ENCODE measurements around the gene ASCC2.
"Not testable (repeated sequence)": the region's sequence is repeated elsewhere in the genome, so short reads cannot be mapped to it uniquely, and the experiment has no call there.

Gene ASCC2

DNA sequence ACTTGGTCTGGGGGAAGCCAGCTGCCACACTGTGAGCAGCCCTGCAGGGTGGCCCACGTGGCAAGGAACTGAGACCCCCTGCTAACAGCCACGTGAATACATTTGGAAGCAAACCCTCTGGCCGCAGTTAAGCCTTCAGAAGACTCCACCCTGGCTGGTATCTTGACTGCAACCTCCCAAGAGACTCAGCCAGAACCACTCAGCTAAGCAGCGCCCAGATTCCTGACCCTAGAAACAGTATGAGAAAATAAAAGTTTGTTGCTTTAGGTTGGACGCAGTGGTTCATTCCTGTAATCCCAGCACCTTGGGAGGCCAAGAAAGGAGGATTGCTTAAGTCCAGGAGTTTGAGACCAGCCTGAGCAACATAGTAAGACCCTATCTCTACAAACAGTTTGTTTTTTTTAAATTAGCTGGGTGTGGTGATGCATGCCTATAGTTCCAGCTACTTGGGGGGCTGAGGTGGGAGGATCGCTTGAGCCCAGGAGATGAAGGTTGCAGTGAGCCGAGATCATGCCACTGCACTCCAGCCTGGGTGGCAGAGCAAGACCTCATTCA is 79.9 kb downstream of the ASCC2 start:
- DNase-seq (ENCODE audit: low spot score) (no peak), FAIRE-seq (no peak)

DNA sequence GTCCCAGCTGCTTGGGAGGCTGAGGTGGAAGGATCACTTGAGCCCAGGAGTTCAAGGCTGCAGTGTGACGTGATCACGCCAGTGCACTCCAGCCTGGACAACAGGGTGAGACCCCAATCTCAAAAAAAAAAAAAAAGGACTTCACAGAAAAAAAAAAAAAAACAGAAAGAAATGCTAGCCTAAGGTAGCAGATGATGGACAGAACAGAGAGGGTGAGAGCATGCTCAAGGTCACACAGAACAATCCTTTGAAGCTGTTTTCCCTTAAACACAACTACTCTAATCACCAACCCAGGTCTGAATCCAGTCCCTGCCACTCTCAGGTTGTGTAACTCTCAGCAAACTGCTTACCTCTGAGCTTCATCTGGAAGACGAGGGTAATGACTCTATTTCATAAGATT is 81.0 kb downstream of the ASCC2 start:
- FAIRE-seq: no peak
- DNase-seq (ENCODE audit: low spot score): no peak

DNA sequence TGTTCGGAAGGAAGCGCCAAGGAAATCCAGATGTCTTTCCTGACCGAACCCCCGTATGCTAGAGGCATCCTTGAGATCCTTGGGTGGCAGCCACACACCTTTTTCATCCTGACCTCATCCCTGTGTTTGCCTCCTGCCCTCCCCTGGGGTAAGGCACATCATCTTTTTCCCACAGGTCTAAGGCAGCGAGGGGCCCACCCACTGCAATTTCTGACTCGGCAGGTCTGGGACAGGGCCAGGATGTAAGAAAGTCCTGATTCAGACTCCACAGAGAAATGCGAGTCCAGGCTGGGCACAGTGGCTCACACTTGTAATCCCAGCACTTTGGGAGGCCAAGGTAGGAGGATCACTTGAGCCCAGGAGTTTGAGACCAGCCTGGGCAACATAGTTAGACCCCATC is 81.7 kb downstream of the ASCC2 start:
- no peak for DNase-seq (ENCODE audit: low spot score)
- no peak for FAIRE-seq

DNA sequence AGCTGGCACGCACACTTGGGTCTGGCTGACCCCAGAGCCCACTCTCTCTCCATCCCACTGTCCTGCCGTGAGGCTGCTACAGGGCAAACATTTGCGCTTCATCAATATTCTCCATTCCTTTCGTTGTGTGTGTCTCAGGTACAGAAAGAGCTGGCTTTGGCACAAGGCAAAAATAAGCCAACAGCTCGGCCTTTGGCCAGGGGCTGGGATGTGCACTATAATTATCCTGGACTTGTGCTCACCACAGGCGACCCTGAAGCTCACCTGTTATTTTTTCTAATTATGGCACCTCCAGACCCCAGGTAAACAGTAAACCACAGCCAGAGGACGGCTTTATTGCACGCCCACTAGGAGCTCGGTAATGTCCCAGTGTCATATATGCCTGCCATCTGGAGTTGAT is 82.2 kb downstream of the ASCC2 start:
- no peak for DNase-seq (ENCODE audit: low spot score)

DNA sequence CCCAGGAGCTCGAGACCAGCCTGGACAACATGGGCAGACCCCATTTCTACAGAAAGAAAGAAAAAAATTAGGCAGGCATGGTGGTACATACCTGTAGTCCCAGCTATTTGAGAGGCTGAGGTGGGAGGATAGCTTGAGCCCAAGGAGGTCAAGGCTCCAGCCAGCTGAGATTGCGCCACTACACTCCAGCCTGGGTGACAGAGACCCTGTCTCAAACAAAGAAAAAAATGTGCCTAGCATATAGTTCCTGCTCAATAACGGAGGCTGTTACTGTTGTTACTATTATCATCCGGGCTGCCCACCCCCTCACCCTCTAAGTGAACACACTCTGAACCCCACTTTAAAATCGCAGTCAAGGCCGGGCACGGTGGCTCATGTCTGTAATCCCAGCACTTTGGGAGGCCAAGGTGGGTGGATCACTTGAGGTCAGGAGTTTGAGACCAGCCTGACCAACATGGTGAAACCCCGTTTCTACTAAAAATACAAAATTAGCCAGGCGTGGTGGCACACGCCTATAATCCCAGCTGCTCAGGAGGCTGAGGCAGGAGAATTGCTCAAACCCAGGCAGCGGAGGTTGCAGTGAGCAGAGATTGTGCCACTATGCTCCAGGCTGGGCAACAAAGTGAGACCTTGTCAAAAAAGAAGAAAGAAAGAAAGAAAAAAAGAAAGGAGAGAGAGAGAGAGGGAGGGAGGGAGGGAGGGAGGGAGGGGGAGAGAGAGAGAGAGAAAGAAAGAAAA is 83.2 kb downstream of the ASCC2 start:
- FAIRE-seq; DNase-seq (ENCODE audit: low spot score): not testable (repeated sequence)

More for the DNA sequence above, 82.2 kb downstream of the ASCC2 start:
- FAIRE-seq: no peak

DNA sequence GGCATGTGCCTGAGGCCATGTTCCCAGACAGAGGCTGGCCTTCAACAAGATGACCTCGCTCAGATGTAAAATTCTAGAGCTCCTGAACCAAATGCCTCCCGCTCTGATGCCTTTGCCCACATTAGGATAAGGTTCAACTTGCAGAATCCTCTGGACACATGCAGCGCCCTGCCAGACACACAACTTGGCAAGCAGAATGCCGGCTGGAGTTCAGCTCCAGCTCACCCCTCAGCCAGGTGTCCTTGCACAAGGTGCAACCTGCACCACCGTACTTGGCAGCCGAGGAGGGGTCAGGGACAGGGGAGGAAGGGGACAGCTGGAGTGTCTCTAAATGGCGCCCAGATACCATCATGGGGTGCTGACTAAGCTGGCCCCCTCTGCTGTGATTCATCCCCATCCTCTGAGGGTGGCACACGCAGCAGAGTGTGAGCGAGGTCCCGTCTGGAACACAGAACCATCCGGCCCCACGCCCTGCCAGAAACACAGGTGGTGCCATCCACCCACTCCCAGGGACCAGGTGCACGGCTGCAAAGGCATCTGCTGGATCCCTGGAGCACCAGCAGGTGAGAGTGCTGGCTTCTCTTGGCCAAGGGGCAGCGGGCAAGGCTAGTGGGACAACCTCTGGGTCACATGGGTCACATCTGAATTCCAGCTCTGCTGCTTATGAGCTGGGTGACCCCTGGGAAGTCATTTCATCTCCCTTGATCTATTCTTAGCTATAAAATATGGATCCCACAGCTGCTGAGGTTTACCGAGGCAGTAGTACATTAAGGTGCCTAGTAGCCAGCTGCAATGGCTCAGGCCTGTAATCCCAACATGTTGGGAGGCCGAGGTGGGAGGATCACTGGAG is 84.0 kb downstream of the ASCC2 start:
- DNase-seq (ENCODE audit: low spot score) (no peak), FAIRE-seq (no peak)

DNA sequence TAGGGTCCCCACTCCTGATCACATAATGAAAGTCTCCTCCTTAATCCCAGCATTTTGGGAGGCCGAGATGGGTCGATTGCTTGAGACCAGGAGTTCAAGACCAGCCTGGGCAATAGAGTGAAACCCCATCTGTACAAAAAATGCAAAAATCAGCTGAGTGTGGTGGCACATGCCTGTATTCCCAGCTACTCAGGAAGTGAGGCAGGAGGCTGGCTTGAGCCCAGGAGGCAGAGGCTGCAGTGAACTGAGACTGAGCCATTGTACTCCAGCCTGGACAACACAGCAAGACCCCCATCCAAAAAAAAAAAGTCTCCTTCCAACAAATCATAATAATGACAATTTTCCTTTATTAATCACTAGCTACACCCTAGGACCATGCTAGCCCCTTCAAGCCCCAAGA is 86.4 kb downstream of the ASCC2 start:
- FAIRE-seq (no peak), DNase-seq (ENCODE audit: low spot score) (no peak)

DNA sequence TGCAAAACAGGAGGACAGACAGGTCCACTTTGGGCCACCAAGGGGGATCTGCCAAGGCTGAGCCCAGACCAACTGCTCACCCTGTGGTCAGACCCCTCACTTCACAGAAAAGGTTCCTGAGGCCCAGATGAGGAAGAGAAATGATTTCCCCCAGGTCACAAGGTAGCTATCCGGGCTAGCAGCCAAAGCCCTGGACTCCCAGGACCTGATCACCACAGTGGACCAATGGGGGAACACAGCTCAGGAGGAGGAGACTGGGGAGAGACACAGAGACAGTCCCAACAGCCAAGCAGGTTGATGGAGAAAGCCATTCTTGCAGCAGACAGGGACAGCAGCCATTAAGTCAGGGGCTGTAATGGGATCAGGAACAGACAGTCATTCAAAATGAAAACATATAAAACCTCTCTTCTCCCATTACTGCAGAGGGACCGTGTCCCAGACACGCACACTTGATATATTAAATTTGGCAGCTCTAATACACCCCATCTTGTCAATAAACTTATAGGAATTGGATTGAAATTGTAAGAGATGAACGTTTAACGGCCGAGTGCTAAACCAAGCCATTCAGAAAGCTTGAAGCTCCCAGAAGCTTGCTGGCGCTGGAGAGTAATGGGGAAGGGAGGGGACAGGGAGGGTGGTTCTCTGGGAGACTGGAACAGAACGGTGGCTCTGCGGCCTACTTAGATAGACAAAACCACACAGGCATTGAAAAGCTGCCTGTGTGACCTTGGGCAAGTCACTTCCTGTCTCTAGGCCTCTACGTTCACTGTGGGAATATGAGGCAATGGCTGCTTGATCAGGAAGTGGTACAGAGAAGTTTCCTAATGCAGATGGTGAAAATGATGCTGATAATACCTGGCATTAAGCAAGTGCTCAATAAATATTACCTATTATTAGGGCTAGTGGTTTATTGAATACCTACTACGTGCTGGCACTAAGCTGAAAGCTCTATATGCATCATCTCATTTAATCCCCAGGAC is 87.2 kb downstream of the ASCC2 start:
- FAIRE-seq (no peak), DNase-seq (ENCODE audit: low spot score) (no peak)

DNA sequence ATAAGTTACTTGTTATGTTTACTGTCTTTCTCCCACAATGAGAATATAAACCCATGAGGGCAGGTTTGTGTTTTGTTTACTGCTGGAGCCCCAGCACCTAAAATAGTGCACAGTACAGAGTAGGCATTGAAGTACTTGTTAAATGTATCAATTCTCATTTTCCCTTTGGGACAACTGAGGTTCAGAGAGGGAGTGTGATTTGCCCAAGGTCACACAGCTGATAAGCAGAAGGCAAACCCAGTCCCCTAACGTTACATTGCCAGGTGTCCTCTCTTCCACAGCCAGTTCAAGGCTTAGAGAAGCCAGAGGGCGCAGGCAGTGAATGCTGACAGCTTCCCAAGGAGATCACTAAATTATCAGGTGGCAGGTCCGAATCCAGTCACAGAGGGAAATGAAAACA is 88.0 kb downstream of the ASCC2 start:
- no peak for DNase-seq (ENCODE audit: low spot score)
- no peak for FAIRE-seq

DNA sequence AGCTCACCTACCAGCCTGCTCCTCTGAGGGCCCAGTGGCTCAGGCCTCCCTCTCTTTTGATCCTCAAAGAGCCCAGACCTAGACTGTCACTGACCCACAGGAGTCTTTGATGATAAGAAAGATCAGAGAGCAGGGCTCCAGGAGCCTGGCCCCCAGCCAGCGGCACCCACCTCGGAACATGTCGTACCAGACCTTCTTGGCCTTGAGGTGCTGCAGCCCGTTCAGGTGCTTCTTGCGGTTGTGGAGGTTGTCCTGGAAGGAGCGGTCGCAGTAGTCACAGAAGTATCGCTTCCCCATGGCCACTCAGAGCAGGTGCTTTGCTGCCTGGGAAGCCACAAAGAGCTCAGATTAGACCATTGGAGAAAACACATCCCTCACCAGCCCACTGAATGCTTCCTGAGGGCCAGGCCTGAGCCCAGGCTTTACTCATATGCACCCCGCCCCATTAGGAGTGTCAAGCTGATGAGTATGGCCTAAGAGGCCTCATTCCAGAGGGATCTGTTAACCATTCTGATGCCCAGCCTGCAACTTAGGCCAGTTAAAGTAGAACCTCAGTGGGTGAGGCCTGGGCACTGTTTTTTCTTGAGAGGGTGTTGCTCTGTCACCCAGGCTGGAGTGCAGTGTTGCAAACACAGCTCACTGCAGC is 89.7 kb downstream of the ASCC2 start:
- FAIRE-seq (no peak), DNase-seq (ENCODE audit: low spot score) (no peak)

DNA sequence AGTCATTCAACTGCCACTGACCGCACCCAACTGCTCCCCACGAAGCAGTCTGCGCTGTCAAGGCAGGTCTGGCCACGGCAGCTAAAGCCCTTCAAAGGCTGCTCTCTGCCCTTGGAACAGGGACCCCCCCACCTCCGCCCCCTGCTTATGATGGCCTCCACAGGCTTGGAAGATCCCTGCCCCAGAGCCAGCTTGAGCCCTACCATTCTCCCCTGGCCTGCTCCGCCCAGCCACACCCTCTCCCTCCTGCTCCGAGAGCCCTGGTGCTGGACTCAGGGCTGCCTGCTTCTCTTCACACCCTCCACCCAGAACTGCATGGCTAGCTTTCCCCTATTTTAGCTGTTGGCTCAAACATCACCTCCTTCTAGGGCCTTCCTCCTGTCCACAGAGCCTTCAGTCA is 90.2 kb downstream of the ASCC2 start:
- DNase-seq (ENCODE audit: low spot score) (no peak), FAIRE-seq (no peak)

DNA sequence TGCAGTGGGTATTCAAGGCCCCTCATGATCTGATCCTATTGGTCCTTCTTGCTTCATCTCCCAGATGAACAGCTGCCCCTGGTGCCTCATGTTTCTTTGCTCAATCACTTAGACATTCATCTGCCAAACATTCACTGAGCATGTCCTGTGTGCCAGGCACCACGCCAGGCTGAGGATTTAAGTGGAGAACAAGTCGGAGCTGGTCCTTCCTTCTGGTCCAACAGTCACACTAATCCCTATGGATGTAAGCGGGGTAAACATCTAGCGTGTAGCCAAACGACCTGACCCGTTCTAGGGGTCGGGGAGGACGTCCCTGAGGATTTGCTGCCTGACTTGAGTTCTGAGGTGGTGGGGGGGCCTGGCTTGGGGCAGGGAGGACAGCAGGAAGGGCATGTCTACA is 93.2 kb downstream of the ASCC2 start:
- DNase-seq (ENCODE audit: low spot score) (no peak), FAIRE-seq (no peak)

DNA sequence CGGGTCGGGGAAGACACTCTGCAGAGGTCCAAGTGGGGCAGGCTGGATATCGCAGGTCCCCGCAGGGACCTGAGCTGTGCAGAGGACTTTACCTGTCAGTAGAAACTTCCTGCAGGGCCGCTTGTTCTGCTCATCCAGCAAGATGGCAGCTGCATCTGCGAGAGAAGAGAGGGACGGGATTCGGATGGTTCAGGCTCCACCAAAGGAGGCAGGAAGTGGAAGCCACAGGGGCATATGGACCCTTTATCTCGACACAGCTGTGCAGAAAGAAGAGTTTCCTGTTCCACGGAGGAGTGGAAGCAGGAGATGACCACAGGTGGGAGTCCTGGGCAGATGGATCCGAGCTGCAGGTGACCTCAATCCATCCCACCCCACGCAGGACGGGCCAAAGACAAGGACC is 95.7 kb downstream of the ASCC2 start:
- DNase-seq (ENCODE audit: low spot score): no peak
- FAIRE-seq: no peak

DNA sequence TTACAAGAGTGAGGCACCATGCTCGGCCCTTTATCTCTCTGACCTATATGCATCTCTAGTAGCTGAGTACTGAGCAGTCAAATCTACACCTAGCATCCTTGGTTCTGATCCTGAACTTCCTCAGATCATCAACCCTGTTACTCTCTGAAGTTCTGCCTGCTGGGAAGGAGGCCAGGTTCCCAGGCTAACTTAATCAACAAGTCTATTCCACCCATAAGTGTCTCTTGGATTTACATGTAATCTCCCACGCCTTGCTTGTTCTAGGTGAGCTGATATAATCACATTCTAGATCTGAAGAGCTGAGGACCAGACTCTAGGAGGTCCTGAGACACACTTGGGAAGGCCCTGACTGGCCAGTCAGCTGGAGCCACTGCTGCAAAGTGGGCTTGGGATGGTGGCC is 96.1 kb downstream of the ASCC2 start:
- FAIRE-seq: no peak

DNA sequence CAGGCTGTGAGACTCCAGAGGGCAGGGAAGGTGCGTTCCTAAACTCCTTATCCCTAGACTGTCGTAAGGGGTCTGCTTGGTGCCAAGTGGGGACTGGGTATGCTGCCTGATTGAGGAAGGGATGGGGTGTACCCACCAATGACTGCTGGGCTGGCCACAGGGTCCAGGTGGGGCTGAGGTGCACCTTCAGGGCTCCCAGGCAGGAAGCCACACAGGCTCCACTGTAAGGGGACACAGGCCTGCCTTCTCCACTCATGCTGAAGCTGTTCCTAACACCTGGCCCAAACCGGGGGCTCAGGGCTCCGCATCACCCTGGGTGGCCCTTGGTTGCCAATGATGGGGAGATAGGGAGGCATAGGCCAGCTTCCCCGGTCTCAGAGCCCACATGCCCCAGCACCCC is 97.9 kb downstream of the ASCC2 start:
- DNase-seq (ENCODE audit: low spot score): no peak

More for the DNA sequence above, 96.1 kb downstream of the ASCC2 start:
- DNase-seq (ENCODE audit: low spot score): no peak

DNA sequence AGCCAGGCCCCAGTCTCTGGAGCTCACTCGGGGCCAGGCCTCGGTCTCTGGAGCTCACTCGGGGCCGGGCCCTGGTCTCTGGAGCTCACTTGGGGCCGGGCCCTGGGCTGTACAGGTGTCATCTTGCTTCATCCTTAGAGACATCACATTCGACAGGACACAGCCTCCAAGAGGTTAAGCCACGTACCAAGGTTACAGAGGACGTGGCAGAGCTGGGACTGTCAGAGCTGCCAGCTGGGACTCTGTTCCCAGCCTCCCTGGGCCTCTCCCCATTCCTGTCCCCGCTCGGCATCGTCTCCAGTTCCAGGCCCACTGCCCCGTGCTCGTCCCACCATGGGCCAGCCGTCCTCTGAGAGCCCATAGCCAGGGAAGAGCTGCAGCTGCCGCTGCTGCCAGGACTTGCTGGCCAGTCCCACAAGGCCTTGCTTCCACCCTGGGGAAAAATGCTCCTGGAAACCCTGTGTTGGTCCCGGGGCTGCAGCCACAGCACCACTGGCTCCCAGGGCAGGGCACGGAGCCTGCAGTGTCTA is 98.7 kb downstream of the ASCC2 start:
- no peak for FAIRE-seq
- DNase-seq (ENCODE audit: low spot score): no peak

More for the DNA sequence above, 97.9 kb downstream of the ASCC2 start:
- FAIRE-seq: no peak

Data from RCC 7860 (cell line).